HG02943 (cell line): ENCODE measurements around the gene ZPR1.
"Not testable (repeated sequence)": the region's sequence is repeated elsewhere in the genome, so short reads cannot be mapped to it uniquely, and the experiment has no call there.

Source experiments
- ATAC-seq: cut with Tn5 transposase; IDR thresholded peaks from one replicate; pipeline ENCODE4 v1.9.1; 2021; ENCODE audit warnings: mild to moderate bottlenecking, low read depth, moderate library complexity; ENCODE audit not compliant: unreplicated experiment

ZPR1 gene

GRCh38 chr11:116825854-116826750, 38.3 kb upstream of the ZPR1 start:
- no peak for ATAC-seq

GRCh38 chr11:116825434-116825833, 37.6 kb upstream of the ZPR1 start:
- no peak for ATAC-seq

GRCh38 chr11:116823031-116823843, 35.4 kb upstream of the ZPR1 start, which contains the start of gene APOA4:
TSS of gene APOA4 (minus strand) at chr11:116823304. CDS start at chr11:116823191, 113 bp downstream.
- ATAC-seq: no peak

GRCh38 chr11:116822575-116822974, 34.8 kb upstream of the ZPR1 start:
- ATAC-seq: no peak

- ATAC-seq: no peak
These were observed 33.5 kb upstream of the ZPR1 start for GRCh38 chr11:116821050-116821918.

- no peak for ATAC-seq
These were observed 31.2 kb upstream of the ZPR1 start for GRCh38 chr11:116819049-116819448.

GRCh38 chr11:116814502-116814901, 26.7 kb upstream of the ZPR1 start:
- no peak for ATAC-seq

- no peak for ATAC-seq
These were observed 26.1 kb upstream of the ZPR1 start for GRCh38 chr11:116813781-116814471.

GRCh38 chr11:116813170-116813569, 25.3 kb upstream of the ZPR1 start:
- ATAC-seq: no peak

GRCh38 chr11:116812109-116812508, 24.3 kb upstream of the ZPR1 start:
- ATAC-seq: no peak

GRCh38 chr11:116811194-116811593, 23.4 kb upstream of the ZPR1 start:
- no peak for ATAC-seq

- no peak for ATAC-seq
These were observed 20.7 kb upstream of the ZPR1 start for GRCh38 chr11:116808262-116809175.

- no peak for ATAC-seq
These were observed 19.9 kb upstream of the ZPR1 start for GRCh38 chr11:116807601-116808261.

- no peak for ATAC-seq
These were observed 16.2 kb upstream of the ZPR1 start for GRCh38 chr11:116804001-116804400.

- ATAC-seq: not testable (repeated sequence)
These were observed 13.8 kb upstream of the ZPR1 start for GRCh38 chr11:116801662-116802061.

GRCh38 chr11:116800610-116801009, 12.8 kb upstream of the ZPR1 start:
- ATAC-seq: no peak

GRCh38 chr11:116798368-116798767, 10.5 kb upstream of the ZPR1 start:
- ATAC-seq: no peak

- no peak for ATAC-seq
These were observed 10.0 kb upstream of the ZPR1 start for GRCh38 chr11:116797816-116798215.
